ENCODE measurements around the gene PODXL2.
A peak's percentile ranks its signal among the peaks of the same experiment; 100 is the strongest.

The PODXL2 gene

DNA sequence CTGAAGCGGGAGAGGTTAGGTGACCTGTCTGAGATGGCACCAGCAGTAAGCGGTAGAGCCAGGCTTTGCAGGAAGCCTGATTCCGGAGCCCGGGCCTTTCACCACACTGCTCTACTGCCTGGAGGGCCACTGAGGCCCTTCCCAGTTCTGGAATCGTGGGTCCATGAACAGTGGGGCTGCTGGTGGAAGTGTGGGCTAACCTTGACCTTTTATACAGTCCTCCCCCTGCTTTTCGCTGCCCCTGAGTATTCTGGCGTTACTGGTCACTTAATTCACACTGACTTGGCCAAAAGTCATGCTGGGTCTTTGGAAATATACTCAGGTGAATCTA, 41.2 kb downstream of the PODXL2 start:
- Histone ChIP-seq H4K20me1 (ENCODE audit: insufficient read depth, low read length) (peaks cover 3% of the 10 kb centered on the region; the same call in 1 of the 2 replicates), H3K27me3 (ENCODE audit: insufficient read depth, low read length, poor library complexity) (no peaks in the 10 kb centered on the region), H3K36me3 (ENCODE audit: insufficient read depth, low read length) (peaks cover 4% of the 10 kb centered on the region; the same call in 1 of the 2 replicates), H3K9ac (ENCODE audit: low read depth, low read length) (no peak overlapping the region), H2AFZ (ENCODE audit: low read depth, low read length) (no peak overlapping the region), H3K27ac (ENCODE audit: low read length) (no peak overlapping the region), H3K4me1 (ENCODE audit: insufficient read depth, low read length) (peaks cover 24% of the 10 kb centered on the region), H3K4me2 (ENCODE audit: insufficient read depth, low read length) (no peak overlapping the region), H3K79me2 (ENCODE audit: insufficient read depth, low read length) (peaks cover 17% of the 10 kb centered on the region), H3K4me3 (ENCODE audit: low read depth in 1 of 2, low read length in 2 of 2) (no peak overlapping the region), H3K9me3 (ENCODE audit: insufficient read depth, low read length, severe bottlenecking) (no peaks in the 10 kb centered on the region)
- DNase-seq = no peak
- ATAC-seq (ENCODE audit: insufficient read depth, low read depth) = no peak
- TF ChIP-seq, protein P1, sequence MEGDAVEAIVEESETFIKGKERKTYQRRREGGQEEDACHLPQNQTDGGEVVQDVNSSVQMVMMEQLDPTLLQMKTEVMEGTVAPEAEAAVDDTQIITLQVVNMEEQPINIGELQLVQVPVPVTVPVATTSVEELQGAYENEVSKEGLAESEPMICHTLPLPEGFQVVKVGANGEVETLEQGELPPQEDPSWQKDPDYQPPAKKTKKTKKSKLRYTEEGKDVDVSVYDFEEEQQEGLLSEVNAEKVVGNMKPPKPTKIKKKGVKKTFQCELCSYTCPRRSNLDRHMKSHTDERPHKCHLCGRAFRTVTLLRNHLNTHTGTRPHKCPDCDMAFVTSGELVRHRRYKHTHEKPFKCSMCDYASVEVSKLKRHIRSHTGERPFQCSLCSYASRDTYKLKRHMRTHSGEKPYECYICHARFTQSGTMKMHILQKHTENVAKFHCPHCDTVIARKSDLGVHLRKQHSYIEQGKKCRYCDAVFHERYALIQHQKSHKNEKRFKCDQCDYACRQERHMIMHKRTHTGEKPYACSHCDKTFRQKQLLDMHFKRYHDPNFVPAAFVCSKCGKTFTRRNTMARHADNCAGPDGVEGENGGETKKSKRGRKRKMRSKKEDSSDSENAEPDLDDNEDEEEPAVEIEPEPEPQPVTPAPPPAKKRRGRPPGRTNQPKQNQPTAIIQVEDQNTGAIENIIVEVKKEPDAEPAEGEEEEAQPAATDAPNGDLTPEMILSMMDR (IDR thresholded peaks at IDR 0.05; ENCODE audit: borderline replicate concordance, extremely low read depth, low read length, poor library complexity, severe bottlenecking) = no peak
- no peak for TF ChIP-seq EZH2 (IDR thresholded peaks at IDR 0.05; ENCODE audit: borderline replicate concordance, low read depth, low read length, severe bottlenecking)

DNA sequence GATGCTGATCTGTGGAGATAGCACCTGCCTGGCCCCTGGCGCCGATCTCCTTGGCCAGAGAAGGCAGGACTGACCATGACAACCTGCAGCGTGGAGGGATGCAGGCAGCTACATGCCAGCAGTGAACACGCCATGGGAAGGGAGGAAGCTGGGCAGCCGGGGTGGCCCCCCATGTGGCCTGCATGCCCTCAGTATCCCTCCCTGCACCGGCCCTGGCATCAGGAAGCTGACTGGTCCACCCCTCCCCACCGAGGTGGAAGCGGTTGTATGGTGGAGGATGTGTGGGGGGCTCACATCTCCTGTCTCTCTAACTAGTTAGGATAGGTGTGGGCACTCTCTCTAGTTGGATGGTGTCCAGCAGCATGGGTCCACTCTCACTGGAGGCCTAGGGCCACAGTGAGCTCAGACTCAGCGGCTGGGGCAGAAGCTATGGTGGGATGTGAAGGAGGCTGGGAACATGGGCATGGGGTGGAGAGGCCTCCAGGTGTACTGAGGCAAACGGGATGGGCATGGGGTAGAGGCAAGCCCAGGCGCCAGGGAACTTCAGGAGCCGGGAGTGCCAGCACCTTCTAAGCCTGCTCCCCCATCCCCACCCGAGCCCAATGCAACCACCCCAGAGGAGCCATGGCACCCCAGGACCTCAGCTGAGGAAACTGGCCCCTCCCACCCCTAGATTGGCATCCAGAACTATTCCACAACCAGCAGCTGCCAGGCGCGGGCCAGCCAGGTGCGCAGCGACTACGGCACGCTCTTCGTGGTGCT, 42.0 kb downstream of the PODXL2 start:
- peak overlapping the region; percentile 77 for H3K27ac ChIP-seq (ENCODE audit: low read length)
- H3K4me3 ChIP-seq (ENCODE audit: low read depth in 1 of 2, low read length in 2 of 2) = peak overlapping the region in 1 of 2 experiments; percentile 88; a peak in 2 of 4 replicates
- peaks cover 3% of the 10 kb centered on the region for H4K20me1 ChIP-seq (ENCODE audit: insufficient read depth, low read length)
- H3K4me1 ChIP-seq (ENCODE audit: insufficient read depth, low read length) = peaks cover 24% of the 10 kb centered on the region
- H3K9ac ChIP-seq (ENCODE audit: low read depth, low read length) = peak overlapping the region; percentile 98
- no peaks in the 10 kb centered on the region for H3K9me3 ChIP-seq (ENCODE audit: insufficient read depth, low read length, severe bottlenecking)
- no peak overlapping the region for H2AFZ ChIP-seq (ENCODE audit: low read depth, low read length)
- no peak for ATAC-seq (ENCODE audit: insufficient read depth, low read depth)
- H3K36me3 ChIP-seq (ENCODE audit: insufficient read depth, low read length) = peaks cover 10% of the 10 kb centered on the region; the same call in 1 of the 2 replicates
- no peak for DNase-seq
- H3K27me3 ChIP-seq (ENCODE audit: insufficient read depth, low read length, poor library complexity) = no peaks in the 10 kb centered on the region
- peak overlapping the region; percentile 81 for H3K4me2 ChIP-seq (ENCODE audit: insufficient read depth, low read length)
- TF ChIP-seq, protein P1 (IDR thresholded peaks at IDR 0.05; ENCODE audit: borderline replicate concordance, extremely low read depth, low read length, poor library complexity, severe bottlenecking) = no peak
- no peak for TF ChIP-seq EZH2 (IDR thresholded peaks at IDR 0.05; ENCODE audit: borderline replicate concordance, low read depth, low read length, severe bottlenecking)
- H3K79me2 ChIP-seq (ENCODE audit: insufficient read depth, low read length) = peaks cover 17% of the 10 kb centered on the region

DNA sequence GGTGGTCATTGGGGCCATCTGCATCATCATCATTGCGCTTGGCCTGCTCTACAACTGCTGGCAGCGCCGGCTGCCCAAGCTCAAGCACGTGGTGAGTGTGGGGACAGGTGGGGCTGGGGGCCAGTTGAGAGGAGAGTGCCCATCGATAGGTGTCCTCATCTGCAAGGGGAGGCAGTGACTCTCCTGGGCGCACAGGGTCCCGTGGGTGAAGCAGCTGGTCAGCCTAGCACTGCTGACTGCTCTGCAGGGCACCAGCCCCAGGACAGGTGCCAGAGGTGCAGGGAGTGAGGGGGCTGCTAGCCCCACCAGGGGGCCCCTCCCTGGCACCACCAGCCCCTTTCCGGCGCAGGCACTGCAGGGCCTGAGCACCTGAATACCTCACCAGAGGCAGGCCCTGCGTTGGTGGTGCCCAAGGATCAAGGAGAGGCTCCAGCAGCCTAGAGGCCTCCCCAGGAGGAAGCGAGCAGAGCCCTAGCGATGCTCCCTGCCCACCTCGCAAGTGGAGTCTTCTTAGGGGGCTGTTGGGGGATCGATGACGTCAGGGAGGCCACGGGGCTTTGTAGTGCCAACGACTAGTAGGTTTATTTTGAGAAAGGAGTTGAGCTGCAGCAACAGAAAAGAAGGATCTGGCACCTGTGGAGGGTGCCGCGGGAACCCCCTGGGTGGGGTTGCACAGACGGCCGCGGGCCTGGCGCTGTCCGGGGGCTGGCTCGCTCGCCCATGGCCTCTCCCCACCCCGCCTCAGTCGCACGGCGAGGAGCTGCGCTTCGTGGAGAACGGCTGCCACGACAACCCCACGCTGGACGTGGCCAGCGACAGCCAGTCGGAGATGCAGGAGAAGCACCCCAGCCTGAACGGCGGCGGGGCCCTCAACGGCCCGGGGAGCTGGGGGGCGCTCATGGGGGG, 42.8 kb downstream of the PODXL2 start:
- Histone ChIP-seq H3K4me1 (ENCODE audit: insufficient read depth, low read length) (peaks cover 24% of the 10 kb centered on the region), H3K9me3 (ENCODE audit: insufficient read depth, low read length, severe bottlenecking) (no peaks in the 10 kb centered on the region), H3K27ac (ENCODE audit: low read length) (peak overlapping the region; percentile 77), H3K27me3 (ENCODE audit: insufficient read depth, low read length, poor library complexity) (no peaks in the 10 kb centered on the region), H3K79me2 (ENCODE audit: insufficient read depth, low read length) (peaks cover 17% of the 10 kb centered on the region), H3K9ac (ENCODE audit: low read depth, low read length) (peak overlapping the region; percentile 98), H4K20me1 (ENCODE audit: insufficient read depth, low read length) (peaks cover 3% of the 10 kb centered on the region), H3K4me2 (ENCODE audit: insufficient read depth, low read length) (peak overlapping the region; percentile 81), H3K4me3 (ENCODE audit: low read depth in 1 of 2, low read length in 2 of 2) (peak overlapping the region; percentile 79 to 88), H2AFZ (ENCODE audit: low read depth, low read length) (peak overlapping the region; percentile 83), H3K36me3 (ENCODE audit: insufficient read depth, low read length) (peaks cover 18% of the 10 kb centered on the region; the same call in 1 of the 2 replicates)
- TF ChIP-seq EZH2 (IDR thresholded peaks at IDR 0.05; ENCODE audit: borderline replicate concordance, low read depth, low read length, severe bottlenecking) = no peak
- TF ChIP-seq, protein P1 (IDR thresholded peaks at IDR 0.05; ENCODE audit: borderline replicate concordance, extremely low read depth, low read length, poor library complexity, severe bottlenecking) = no peak
- peak; percentile 64 for DNase-seq
- ATAC-seq (ENCODE audit: insufficient read depth, low read depth) = peak; percentile 41

Measured in DND-41 (cell line).